Measurements from ENCODE around the gene KRT37. TPM values are rescaled to one million over a fixed set of nuclear protein-coding genes. Genes with fewer than 3 reads are reported as not detected.

KRT37 gene
- total and polyA plus RNA-seq, 10 donors, result not detected

- no peaks in the 10 kb centered on the region for H3K4me1 ChIP-seq
- H3K27ac ChIP-seq, result no peak overlapping the region
- H3K9me3 ChIP-seq, result no peaks in the 10 kb centered on the region
- no peak for DNase-seq
- H3K4me3 ChIP-seq, result no peak overlapping the region
- peaks cover 0 to 12% (median 0%) of the 10 kb centered on the region in 7 donors for H3K27me3 ChIP-seq (replicated peaks in 1 of 7)
- no peaks in the 10 kb centered on the region for H3K36me3 ChIP-seq
- 67 to 76% (median 70%) methylated on average over 4 of the region's 4 CpGs for WGBS, 5 donors
- TF ChIP-seq POLR2A (IDR thresholded peaks at IDR 0.05), result no peak
- TF ChIP-seq POLR2AphosphoS5 (IDR thresholded peaks at IDR 0.05), result no peak
- TF ChIP-seq CTCF (IDR thresholded peaks at IDR 0.05 in 8 of 11, conservative IDR thresholded peaks at IDR 0.05 in 3 of 11), result no peak
- intact Hi-C loops (cut with DNase I; ENCODE audit: low total_unique reads), result no loop called here
Measured at GRCh38 chr17:41403404-41404023, 20.9 kb downstream of the KRT37 start.

- no peak for DNase-seq
- Histone ChIP-seq H3K27me3 (replicated peaks in 1 of 7) (peaks cover 0 to 7% (median 0%) of the 10 kb centered on the region in 7 donors), H3K9me3 (no peaks in the 10 kb centered on the region), H3K27ac (no peak overlapping the region), H3K36me3 (no peaks in the 10 kb centered on the region), H3K4me1 (no peaks in the 10 kb centered on the region), H3K4me3 (no peak overlapping the region)
- WGBS, 5 donors, result 88 to 98% (median 94%) methylated on average over 5 of the region's 5 CpGs
- TF ChIP-seq POLR2A (IDR thresholded peaks at IDR 0.05) (no peak), CTCF (IDR thresholded peaks at IDR 0.05 in 8 of 11, conservative IDR thresholded peaks at IDR 0.05 in 3 of 11) (no peak), POLR2AphosphoS5 (IDR thresholded peaks at IDR 0.05) (no peak)
- intact Hi-C loops (cut with DNase I; ENCODE audit: low total_unique reads), result no loop called here
Measured at GRCh38 chr17:41402161-41402560, 22.2 kb downstream of the KRT37 start.

GRCh38 chr17:41396996-41397660 is 27.3 kb downstream of the KRT37 start, which contains the start of gene KRT31:
Gene KRT31, minus strand, starts transcription at chr17:41397608. Its CDS starts 69 bp downstream, at chr17:41397539.
- H3K27me3 ChIP-seq (replicated peaks in 1 of 7), result peaks cover 0 to 7% (median 0%) of the 10 kb centered on the region in 7 donors
- H3K4me3 ChIP-seq, result no peak within 1 kb of the TSS
- H3K36me3 ChIP-seq, result no peaks in the 10 kb centered on the region
- H3K9me3 ChIP-seq, result no peaks in the 10 kb centered on the region
- intact Hi-C loops (cut with DNase I; ENCODE audit: low total_unique reads), result no loop called here
- DNase-seq, result no peak
- WGBS, 5 donors, result 83 to 93% (median 88%) methylated on average over 16 of the region's 16 CpGs
- no peaks in the 10 kb centered on the region for H3K4me1 ChIP-seq
- no peak within 1 kb of the TSS for H3K27ac ChIP-seq
- TF ChIP-seq POLR2A (IDR thresholded peaks at IDR 0.05) (no peak), CTCF (IDR thresholded peaks at IDR 0.05 in 8 of 11, conservative IDR thresholded peaks at IDR 0.05 in 3 of 11) (no peak), POLR2AphosphoS5 (IDR thresholded peaks at IDR 0.05) (no peak)

- no peaks in the 10 kb centered on the region for H3K9me3 ChIP-seq
Measured at GRCh38 chr17:41396340-41396739, 28.0 kb downstream of the KRT37 start.

More at GRCh38 chr17:41396340-41396739, 28.0 kb downstream of the KRT37 start:
- TF ChIP-seq CTCF (IDR thresholded peaks at IDR 0.05 in 8 of 11, conservative IDR thresholded peaks at IDR 0.05 in 3 of 11), result no peak
- TF ChIP-seq POLR2AphosphoS5 (IDR thresholded peaks at IDR 0.05), result no peak
- no peak for TF ChIP-seq POLR2A (IDR thresholded peaks at IDR 0.05)
- no peak overlapping the region for H3K4me3 ChIP-seq
- DNase-seq, result no peak
- peaks cover 0 to 8% (median 0%) of the 10 kb centered on the region in 7 donors for H3K27me3 ChIP-seq (replicated peaks in 1 of 7)
- intact Hi-C loops (cut with DNase I; ENCODE audit: low total_unique reads), result no loop called here
- H3K4me1 ChIP-seq, result no peaks in the 10 kb centered on the region
- H3K27ac ChIP-seq, result no peak overlapping the region
- 91 to 95% (median 93%) methylated on average over 7 of the region's 7 CpGs for WGBS, 5 donors
- H3K36me3 ChIP-seq, result no peaks in the 10 kb centered on the region

Data from spleen (tissue), 11 donors.